Limb (tissue), 2 donors: Measurements from ENCODE around the gene IGF2BP3.
"Not testable (repeated sequence)": the region's sequence is repeated elsewhere in the genome, so short reads cannot be mapped to it uniquely, and the experiment has no call there.

ENCODE experiments used
- DNase-seq, 2 donors: peaks; one replicate each; pipeline ENCODE4 v3.0.0-alpha.2; 2016; ENCODE audit errors: extremely low spot score in 2 of 2

IGF2BP3 gene

GRCh38 chr7:23426876-23427275, 43.4 kb downstream of the IGF2BP3 start:
- no peak for DNase-seq

- DNase-seq: no peak
Observed at GRCh38 chr7:23422909-23423308, 47.4 kb downstream of the IGF2BP3 start.

GRCh38 chr7:23422384-23422783, 47.9 kb downstream of the IGF2BP3 start:
- DNase-seq: no peak

- no peak for DNase-seq
Observed at GRCh38 chr7:23419845-23420244, 50.4 kb downstream of the IGF2BP3 start.

- DNase-seq: no peak
Observed at GRCh38 chr7:23419160-23419559, 51.1 kb downstream of the IGF2BP3 start.

- no peak for DNase-seq
Observed at GRCh38 chr7:23418046-23418445, 52.2 kb downstream of the IGF2BP3 start.

GRCh38 chr7:23415198-23415597, 55.1 kb downstream of the IGF2BP3 start:
- no peak for DNase-seq

- no peak for DNase-seq
Observed at GRCh38 chr7:23410446-23411183, 59.7 kb downstream of the IGF2BP3 start.

- not testable (repeated sequence) for DNase-seq
Observed at GRCh38 chr7:23406564-23406963, 63.7 kb downstream of the IGF2BP3 start.

- DNase-seq: no peak
Observed at GRCh38 chr7:23405240-23405618, 65.1 kb downstream of the IGF2BP3 start.

- no peak for DNase-seq
Observed at GRCh38 chr7:23404546-23405239, 65.6 kb downstream of the IGF2BP3 start.

GRCh38 chr7:23403970-23404369, 66.3 kb downstream of the IGF2BP3 start:
- no peak for DNase-seq

GRCh38 chr7:23398090-23398489, 72.2 kb downstream of the IGF2BP3 start:
- not testable (repeated sequence) for DNase-seq

- DNase-seq: no peak
Observed at GRCh38 chr7:23397241-23397640, 73.0 kb downstream of the IGF2BP3 start.

- DNase-seq: no peak
Observed at GRCh38 chr7:23396222-23397015, 73.9 kb downstream of the IGF2BP3 start.

GRCh38 chr7:23394488-23395171, 75.7 kb downstream of the IGF2BP3 start:
- no peak for DNase-seq

- no peak for DNase-seq
Observed at GRCh38 chr7:23393636-23394035, 76.7 kb downstream of the IGF2BP3 start.

- no peak for DNase-seq
Observed at GRCh38 chr7:23389701-23390100, 80.6 kb downstream of the IGF2BP3 start.

GRCh38 chr7:23387583-23387982, 82.7 kb downstream of the IGF2BP3 start:
- DNase-seq: no peak

GRCh38 chr7:23385140-23385539, 85.2 kb downstream of the IGF2BP3 start:
- DNase-seq: no peak

GRCh38 chr7:23383225-23383624, 87.1 kb downstream of the IGF2BP3 start:
- no peak for DNase-seq

GRCh38 chr7:23380961-23381360, 89.3 kb downstream of the IGF2BP3 start:
- DNase-seq: no peak
